HepG2 (cell line): ENCODE data around the gene RILP. TPM values are rescaled to one million over a fixed set of nuclear protein-coding genes. Genes with fewer than 3 reads are reported as not detected.

ENCODE experiments used
- AKAP8 ChIP-seq: sonication (generic); formaldehyde crosslinking; IDR thresholded peaks from 2 replicates; pipeline ENCODE4 v1.5.1; 2020; ENCODE audit warnings: mild to moderate bottlenecking, missing genetic modification reagents
- ARHGAP35 ChIP-seq: sonication (generic); formaldehyde crosslinking; IDR thresholded peaks from 2 replicates; pipeline ENCODE4 v1.9.0; 2022; ENCODE audit warnings: mild to moderate bottlenecking, inconsistent platforms, moderate library complexity, missing genetic modification reagents, borderline replicate concordance
- ASH2L ChIP-seq: fragments of 300-600, 200-600 bp; sonication (generic); IDR thresholded peaks from 2 replicates; pipeline ENCODE4 v1.7.0; 2017; ENCODE audit warnings: low read depth, mild to moderate bottlenecking, moderate library complexity, mixed read lengths, low read length; ENCODE audit not compliant: insufficient read length
- DNMT1 ChIP-seq: sonication (generic); formaldehyde crosslinking; IDR thresholded peaks from 2 replicates; pipeline ENCODE4 v1.5.1; 2020; ENCODE audit warnings: mild to moderate bottlenecking, missing genetic modification reagents
- ISX ChIP-seq: sonication (generic); formaldehyde crosslinking; conservative IDR thresholded peaks from 2 replicates; pipeline ENCODE4 v1.5.0; 2020; ENCODE audit warnings: missing genetic modification reagents
- JARID2 ChIP-seq: sonication (generic); formaldehyde crosslinking; IDR thresholded peaks from 2 replicates; pipeline ENCODE4 v1.8.1; 2023; ENCODE audit warnings: missing genetic modification reagents, inconsistent platforms; ENCODE audit not compliant: insufficient replicate concordance
- KDM6A ChIP-seq: IDR thresholded peaks from 2 replicates; pipeline ENCODE4 v1.6.1; 2016; ENCODE audit warnings: low read depth
- MAFG ChIP-seq: sonication (generic); formaldehyde crosslinking; IDR thresholded peaks from 2 replicates; pipeline ENCODE4 v1.5.1; 2020; ENCODE audit warnings: mild to moderate bottlenecking, missing genetic modification reagents
- MEIS1 ChIP-seq: sonication (generic); formaldehyde crosslinking; IDR thresholded peaks from 2 replicates; pipeline ENCODE4 v1.9.0; 2021; ENCODE audit warnings: mild to moderate bottlenecking, missing genetic modification reagents, moderate library complexity, borderline replicate concordance
- RARG ChIP-seq: sonication (generic); formaldehyde crosslinking; IDR thresholded peaks from 2 replicates; pipeline ENCODE4 v1.4.0; 2020; ENCODE audit warnings: low read depth, mild to moderate bottlenecking, missing genetic modification reagents
- SCMH1 ChIP-seq: sonication (generic); formaldehyde crosslinking; IDR thresholded peaks from 2 replicates; pipeline ENCODE4 v1.9.0; 2021; ENCODE audit warnings: missing genetic modification reagents, mild to moderate bottlenecking, borderline replicate concordance
- SMAD9 ChIP-seq: sonication (generic); formaldehyde crosslinking; IDR thresholded peaks from 2 replicates; pipeline ENCODE4 v1.5.1; 2020; ENCODE audit warnings: mild to moderate bottlenecking, missing genetic modification reagents
- SOX5 ChIP-seq: IDR thresholded peaks from 2 replicates; pipeline ENCODE4 v1.6.1; 2016; ENCODE audit warnings: borderline replicate concordance
- SRY ChIP-seq: sonication (generic); formaldehyde crosslinking; IDR thresholded peaks from 2 replicates; pipeline ENCODE4 v1.8.0; 2022; ENCODE audit warnings: mild to moderate bottlenecking, missing genetic modification reagents
- STAG1 ChIP-seq: sonication (generic); formaldehyde crosslinking; IDR thresholded peaks from 2 replicates; pipeline ENCODE4 v1.4.0; 2020; ENCODE audit warnings: missing genetic modification reagents
- ZNF296 ChIP-seq: sonication (generic); formaldehyde crosslinking; conservative IDR thresholded peaks from 2 replicates; pipeline ENCODE4 v1.5.0; 2020; ENCODE audit warnings: mild to moderate bottlenecking, missing genetic modification reagents
- ZNF431 ChIP-seq: sonication (generic); formaldehyde crosslinking; IDR thresholded peaks from 2 replicates; pipeline ENCODE4 v1.9.0; 2022; ENCODE audit warnings: missing genetic modification reagents, low read depth, mild to moderate bottlenecking, borderline replicate concordance
- ZNF543 ChIP-seq: sonication (generic); formaldehyde crosslinking; IDR thresholded peaks from 2 replicates; pipeline ENCODE4 v1.4.0; 2020; ENCODE audit warnings: mild to moderate bottlenecking, missing genetic modification reagents
- polyA plus RNA-seq, 8 experiments: library from polyadenylated mRNA; depleted of rRNA in 3 of 8; stranded (reverse) in 7 of 8; unstranded in 1 of 8; fragments of >200 nt; fragmentation: Illumina TruSeq in 4 of 8; extraction: Trizol in 4 of 8; gene quantifications; 2 replicates each; pipeline versions ENCODE4 v1.2.1 to v1.2.3, GENCODE V29; 2011 to 2016; ENCODE audit warnings: low read depth in 4 of 8, missing spikeins in 1 of 8, mixed read lengths in 1 of 8; ENCODE audit not compliant: insufficient read depth in 1 of 8
- total RNA-seq, 5 experiments: library from RNA; depleted of rRNA; stranded (reverse); fragments of >200 nt; fragmentation: Illumina TruSeq; extraction: Trizol; gene quantifications; 2 replicates each; pipeline ENCODE4 v1.2.3, GENCODE V29; 2016; ENCODE audit warnings: low read depth in 1 of 5
- TF ChIP-seq, protein P1 (sequence below), 2 experiments: fragments of 450-650 bp in 1 of 2; sonication (generic) in 1 of 2; formaldehyde crosslinking in 1 of 2; IDR thresholded peaks; 2 replicates each; pipeline versions ENCODE4 v1.6.1 to v1.8.0; 2016 to 2022; ENCODE audit warnings: antibody characterized with exemption in 1 of 2, mild to moderate bottlenecking in 1 of 2, missing genetic modification reagents in 1 of 2
- TF ChIP-seq, protein P2 (sequence below), 2 experiments: fragments of 450-650 bp in 1 of 2; sonication (generic) in 1 of 2; formaldehyde crosslinking; IDR thresholded peaks; 2 replicates each; pipeline versions ENCODE4 v1.5.0 to v1.8.0; 2020 to 2022; ENCODE audit warnings: mild to moderate bottlenecking in 1 of 2, missing genetic modification reagents in 1 of 2

The RILP gene
- total and polyA plus RNA-seq, 2 of the 13 experiments (the other 11 are each of a cell fraction or from before 2014, with no cell fraction given): 6.6 to 8.1 TPM

DNA sequence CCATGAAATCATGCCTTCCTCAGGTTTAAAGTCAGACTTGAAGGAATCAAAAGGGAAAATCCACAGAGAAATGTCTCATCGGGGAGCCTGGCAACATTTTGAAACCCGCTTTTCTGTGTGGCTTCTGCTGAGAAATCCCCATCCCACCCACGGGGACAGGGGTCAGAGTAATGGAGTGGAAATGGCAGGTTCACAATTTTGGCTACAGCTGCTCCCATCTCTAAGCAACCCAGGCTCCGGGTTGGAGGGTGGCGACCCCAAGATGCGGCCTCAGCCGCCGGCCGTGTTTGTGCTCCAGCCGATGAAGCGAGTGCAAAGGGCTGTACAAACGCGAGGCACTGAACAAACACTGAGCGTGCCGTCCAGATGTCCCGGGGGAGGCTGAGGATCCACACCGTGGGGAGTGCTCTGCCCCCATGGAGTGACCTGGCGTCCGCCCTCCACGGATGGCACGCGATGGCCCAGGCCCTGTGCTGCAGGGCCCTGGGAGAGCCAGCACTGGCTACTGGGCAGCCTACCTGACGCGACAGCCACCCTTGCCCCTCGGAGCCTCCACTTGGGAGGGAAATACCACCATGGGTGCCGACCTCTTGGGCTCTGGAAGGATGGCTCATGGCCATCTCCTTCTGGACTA, 43.2 kb downstream of the RILP start (continued):
- no peak for TF ChIP-seq SRY (CRISPR knock-in tag)
- TF ChIP-seq RARG (CRISPR knock-in tag): no peak
- TF ChIP-seq SMAD9 (CRISPR knock-in tag): no peak
- no peak for TF ChIP-seq STAG1
- TF ChIP-seq SOX5: peak; percentile 27; the same call in 1 of the 2 replicates
- TF ChIP-seq, protein P1, sequence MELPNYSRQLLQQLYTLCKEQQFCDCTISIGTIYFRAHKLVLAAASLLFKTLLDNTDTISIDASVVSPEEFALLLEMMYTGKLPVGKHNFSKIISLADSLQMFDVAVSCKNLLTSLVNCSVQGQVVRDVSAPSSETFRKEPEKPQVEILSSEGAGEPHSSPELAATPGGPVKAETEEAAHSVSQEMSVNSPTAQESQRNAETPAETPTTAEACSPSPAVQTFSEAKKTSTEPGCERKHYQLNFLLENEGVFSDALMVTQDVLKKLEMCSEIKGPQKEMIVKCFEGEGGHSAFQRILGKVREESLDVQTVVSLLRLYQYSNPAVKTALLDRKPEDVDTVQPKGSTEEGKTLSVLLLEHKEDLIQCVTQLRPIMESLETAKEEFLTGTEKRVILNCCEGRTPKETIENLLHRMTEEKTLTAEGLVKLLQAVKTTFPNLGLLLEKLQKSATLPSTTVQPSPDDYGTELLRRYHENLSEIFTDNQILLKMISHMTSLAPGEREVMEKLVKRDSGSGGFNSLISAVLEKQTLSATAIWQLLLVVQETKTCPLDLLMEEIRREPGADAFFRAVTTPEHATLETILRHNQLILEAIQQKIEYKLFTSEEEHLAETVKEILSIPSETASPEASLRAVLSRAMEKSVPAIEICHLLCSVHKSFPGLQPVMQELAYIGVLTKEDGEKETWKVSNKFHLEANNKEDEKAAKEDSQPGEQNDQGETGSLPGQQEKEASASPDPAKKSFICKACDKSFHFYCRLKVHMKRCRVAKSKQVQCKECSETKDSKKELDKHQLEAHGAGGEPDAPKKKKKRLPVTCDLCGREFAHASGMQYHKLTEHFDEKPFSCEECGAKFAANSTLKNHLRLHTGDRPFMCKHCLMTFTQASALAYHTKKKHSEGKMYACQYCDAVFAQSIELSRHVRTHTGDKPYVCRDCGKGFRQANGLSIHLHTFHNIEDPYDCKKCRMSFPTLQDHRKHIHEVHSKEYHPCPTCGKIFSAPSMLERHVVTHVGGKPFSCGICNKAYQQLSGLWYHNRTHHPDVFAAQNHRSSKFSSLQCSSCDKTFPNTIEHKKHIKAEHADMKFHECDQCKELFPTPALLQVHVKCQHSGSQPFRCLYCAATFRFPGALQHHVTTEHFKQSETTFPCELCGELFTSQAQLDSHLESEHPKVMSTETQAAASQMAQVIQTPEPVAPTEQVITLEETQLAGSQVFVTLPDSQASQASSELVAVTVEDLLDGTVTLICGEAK (IDR thresholded peaks at IDR 0.05): no peak
- TF ChIP-seq, protein P1 (CRISPR knock-in tag; IDR thresholded peaks at IDR 0.05): 0 out of 2 replicates have a peak, but pooled peaks have one; percentile 42
- TF ChIP-seq MEIS1 (CRISPR knock-in tag): no peak
- TF ChIP-seq ZNF431 (CRISPR knock-in tag): peak; percentile 69; the same call in 1 of the 2 replicates
- peak; percentile 23; the same call in 1 of the 2 replicates for TF ChIP-seq KDM6A (CRISPR knock-in tag)
- TF ChIP-seq ZNF543 (CRISPR knock-in tag): peak; percentile 63; the same call in 1 of the 2 replicates
- TF ChIP-seq JARID2 (CRISPR knock-in tag): no peak
- TF ChIP-seq AKAP8 (CRISPR knock-in tag): no peak
- TF ChIP-seq, protein P2, sequence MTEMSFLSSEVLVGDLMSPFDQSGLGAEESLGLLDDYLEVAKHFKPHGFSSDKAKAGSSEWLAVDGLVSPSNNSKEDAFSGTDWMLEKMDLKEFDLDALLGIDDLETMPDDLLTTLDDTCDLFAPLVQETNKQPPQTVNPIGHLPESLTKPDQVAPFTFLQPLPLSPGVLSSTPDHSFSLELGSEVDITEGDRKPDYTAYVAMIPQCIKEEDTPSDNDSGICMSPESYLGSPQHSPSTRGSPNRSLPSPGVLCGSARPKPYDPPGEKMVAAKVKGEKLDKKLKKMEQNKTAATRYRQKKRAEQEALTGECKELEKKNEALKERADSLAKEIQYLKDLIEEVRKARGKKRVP (CRISPR knock-in tag; IDR thresholded peaks at IDR 0.05): no peak
- no peak for TF ChIP-seq ISX (CRISPR knock-in tag)
- TF ChIP-seq DNMT1 (CRISPR knock-in tag): no peak
- TF ChIP-seq SCMH1 (CRISPR knock-in tag): no peak
- peak; percentile 36 for TF ChIP-seq ASH2L
- no peak for TF ChIP-seq MAFG
- TF ChIP-seq ZNF296 (CRISPR knock-in tag): no peak
- TF ChIP-seq ARHGAP35: no peak
